K562 (cell line): ENCODE results near the gene NLGN3. TPM values are rescaled to one million over a fixed set of nuclear protein-coding genes. Genes with fewer than 3 reads are reported as not detected.

Experiments
- ARID2 ChIP-seq: fragments of 450-650 bp; IDR thresholded peaks from 2 replicates; pipeline ENCODE4 v1.6.1; 2017; ENCODE audit warnings: antibody characterized with exemption, mild to moderate bottlenecking
- C11orf30 ChIP-seq: fragments of 450-650 bp; IDR thresholded peaks from 2 replicates; pipeline ENCODE4 v1.6.1; 2016; ENCODE audit warnings: low read depth, mild to moderate bottlenecking
- CBX2 ChIP-seq: fragments of 200-600 bp; sonication (generic); IDR thresholded peaks from one replicate; pipeline ENCODE4 v1.6.1; 2012; ENCODE audit warnings: mild to moderate bottlenecking, low read length, inconsistent platforms; ENCODE audit not compliant: insufficient read depth, poor library complexity, severe bottlenecking
- CHD4 ChIP-seq: fragments of 200-600 bp; sonication (generic); IDR thresholded peaks from 3 replicates; pipeline ENCODE4 v1.6.1; 2012; ENCODE audit warnings: low read depth, mild to moderate bottlenecking, mixed read lengths, low read length, inconsistent platforms; ENCODE audit not compliant: insufficient read depth, insufficient replicate concordance, poor library complexity, severe bottlenecking
- CREBBP ChIP-seq: IDR thresholded peaks from one replicate; pipeline ENCODE4 v1.6.1; 2012; ENCODE audit warnings: low read depth, mild to moderate bottlenecking, control low read depth, inconsistent platforms, low read length
- KHSRP ChIP-seq: fragments of 450-650 bp; IDR thresholded peaks from 2 replicates; pipeline ENCODE4 v1.6.1; 2017
- LEF1 ChIP-seq: fragments of 450-650 bp; IDR thresholded peaks from 2 replicates; pipeline ENCODE4 v1.6.1; 2016; ENCODE audit warnings: mild to moderate bottlenecking
- OTX1 ChIP-seq: fragments of 450-650 bp; formaldehyde crosslinking; IDR thresholded peaks from 2 replicates; pipeline ENCODE4 v1.4.0; 2022; ENCODE audit warnings: mild to moderate bottlenecking
- POLR2G ChIP-seq: fragments of 200-400 bp; formaldehyde crosslinking; IDR thresholded peaks from 2 replicates; pipeline ENCODE4 v1.6.1; 2017; ENCODE audit warnings: low read depth, mild to moderate bottlenecking, antibody characterized with exemption, low read length, moderate library complexity
- THRAP3 ChIP-seq: fragments of 450-650 bp; IDR thresholded peaks from 2 replicates; pipeline ENCODE4 v1.6.1; 2016; ENCODE audit warnings: mild to moderate bottlenecking, inconsistent platforms, borderline replicate concordance
- ZFP36 ChIP-seq: fragments of 150-350 bp; IDR thresholded peaks from 2 replicates; pipeline ENCODE4 v1.6.1; 2018; ENCODE audit warnings: low read length, low read depth; ENCODE audit not compliant: partially characterized antibody
- ZKSCAN8 ChIP-seq: fragments of 200-800 bp; sonication (Bioruptor generic); IDR thresholded peaks from 2 replicates; pipeline ENCODE4 v1.6.1; 2016; ENCODE audit warnings: missing genetic modification characterization, missing compliant biosample characterization
- ZNF146 ChIP-seq: IDR thresholded peaks from one replicate; pipeline ENCODE4 v1.6.1; 2018; ENCODE audit warnings: missing compliant biosample characterization; ENCODE audit not compliant: unreplicated experiment
- ZNF175 ChIP-seq: fragments of 200-800 bp; sonication (Bioruptor generic); IDR thresholded peaks from 2 replicates; pipeline ENCODE4 v1.6.1; 2016; ENCODE audit warnings: low read depth, mild to moderate bottlenecking, missing genetic modification characterization, missing compliant biosample characterization
- ZNF274 ChIP-seq: IDR thresholded peaks from 2 replicates; pipeline ENCODE4 v1.6.1; 2011; ENCODE audit warnings: low read depth, mild to moderate bottlenecking, low read length, moderate library complexity, borderline replicate concordance
- ZNF584 ChIP-seq: fragments of 200-800 bp; sonication (Bioruptor generic); IDR thresholded peaks from 2 replicates; pipeline ENCODE4 v1.6.1; 2016; ENCODE audit warnings: low read depth, mild to moderate bottlenecking, missing genetic modification characterization, missing compliant biosample characterization
- polyA plus RNA-seq, 8 experiments: library from polyadenylated mRNA; depleted of rRNA in 4 of 8; stranded (reverse) in 5 of 8; unstranded in 3 of 8; fragments of >200 nt; fragmentation: Nextera tagmentation in 2 of 8; fragmentation: Illumina TruSeq in 1 of 8; extraction: Ambion mirVana in 2 of 8; extraction: Trizol in 1 of 8; gene quantifications; 2 replicates each; pipeline versions ENCODE4 v1.2.1 to v1.2.3, GENCODE V29; 2011 to 2014; ENCODE audit warnings: inconsistent platforms in 1 of 8, missing spikeins in 1 of 8
- total RNA-seq, 7 experiments: library from RNA; depleted of rRNA in 6 of 7; stranded (reverse); fragments of >200 nt in 6 of 7; fragmentation: Illumina TruSeq in 2 of 7; extraction: Trizol in 2 of 7; gene quantifications; 2 replicates each; pipeline versions ENCODE4 v1.2.1 to v1.2.3, GENCODE V29; 2011 to 2021; ENCODE audit warnings: low replicate concordance in 1 of 7
- TF ChIP-seq, protein P1 (sequence below), 2 experiments: fragments of 450-650 bp; IDR thresholded peaks; 2 replicates each; pipeline ENCODE4 v1.6.1; 2016; ENCODE audit warnings: mild to moderate bottlenecking in 2 of 2, borderline replicate concordance in 1 of 2, low read depth in 1 of 2, moderate library complexity in 1 of 2

NLGN3 gene
- total and polyA plus RNA-seq, 9 of the 15 experiments (the other 6 are each of a cell fraction or from before 2014, with no cell fraction given) = 0.03 to 0.86 (median 0.25) TPM

DNA sequence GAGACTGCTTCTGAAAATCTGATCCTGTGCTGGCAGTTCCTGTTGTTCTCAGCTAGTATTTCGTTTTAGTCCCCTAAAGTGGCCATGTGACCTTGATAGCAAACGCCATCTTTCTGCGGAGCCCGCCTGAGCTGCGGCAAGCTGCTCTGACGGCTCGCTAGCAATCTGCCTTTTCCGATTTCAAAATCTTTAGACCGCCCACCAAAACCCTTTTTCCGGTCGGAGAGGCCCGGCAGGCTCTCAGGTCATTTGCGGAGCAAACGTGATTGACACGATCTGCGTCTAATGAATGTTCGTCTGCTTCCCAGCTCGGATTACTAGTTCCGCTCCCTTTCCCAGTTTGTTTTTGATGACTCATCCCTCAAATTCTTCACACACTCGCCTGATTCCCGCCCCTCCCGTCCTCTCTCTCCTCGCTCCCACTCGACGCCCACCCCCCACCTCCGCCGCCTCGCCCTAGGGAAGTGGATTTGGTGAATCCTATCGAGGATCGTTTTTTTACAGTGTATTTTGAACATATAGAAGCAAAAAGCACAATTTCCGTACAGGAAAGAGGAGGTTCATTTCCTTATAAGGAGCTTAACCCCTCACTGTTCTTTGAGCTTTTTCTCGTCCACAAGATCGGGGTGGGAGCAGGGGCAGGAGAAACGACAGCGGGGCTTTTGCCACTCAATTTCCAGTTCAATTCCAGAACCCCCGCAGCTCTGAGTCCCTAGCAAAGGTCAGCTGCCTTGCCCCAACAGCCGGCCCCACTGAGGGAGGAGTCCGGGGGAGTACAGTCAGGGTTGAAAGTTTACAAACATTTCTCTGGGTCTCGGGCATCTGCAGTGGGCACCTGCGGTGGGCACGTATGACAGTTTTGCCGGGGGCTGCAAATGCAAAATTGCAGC, 37.5 kb downstream of the NLGN3 start (continued):
- TF ChIP-seq, protein P1, sequence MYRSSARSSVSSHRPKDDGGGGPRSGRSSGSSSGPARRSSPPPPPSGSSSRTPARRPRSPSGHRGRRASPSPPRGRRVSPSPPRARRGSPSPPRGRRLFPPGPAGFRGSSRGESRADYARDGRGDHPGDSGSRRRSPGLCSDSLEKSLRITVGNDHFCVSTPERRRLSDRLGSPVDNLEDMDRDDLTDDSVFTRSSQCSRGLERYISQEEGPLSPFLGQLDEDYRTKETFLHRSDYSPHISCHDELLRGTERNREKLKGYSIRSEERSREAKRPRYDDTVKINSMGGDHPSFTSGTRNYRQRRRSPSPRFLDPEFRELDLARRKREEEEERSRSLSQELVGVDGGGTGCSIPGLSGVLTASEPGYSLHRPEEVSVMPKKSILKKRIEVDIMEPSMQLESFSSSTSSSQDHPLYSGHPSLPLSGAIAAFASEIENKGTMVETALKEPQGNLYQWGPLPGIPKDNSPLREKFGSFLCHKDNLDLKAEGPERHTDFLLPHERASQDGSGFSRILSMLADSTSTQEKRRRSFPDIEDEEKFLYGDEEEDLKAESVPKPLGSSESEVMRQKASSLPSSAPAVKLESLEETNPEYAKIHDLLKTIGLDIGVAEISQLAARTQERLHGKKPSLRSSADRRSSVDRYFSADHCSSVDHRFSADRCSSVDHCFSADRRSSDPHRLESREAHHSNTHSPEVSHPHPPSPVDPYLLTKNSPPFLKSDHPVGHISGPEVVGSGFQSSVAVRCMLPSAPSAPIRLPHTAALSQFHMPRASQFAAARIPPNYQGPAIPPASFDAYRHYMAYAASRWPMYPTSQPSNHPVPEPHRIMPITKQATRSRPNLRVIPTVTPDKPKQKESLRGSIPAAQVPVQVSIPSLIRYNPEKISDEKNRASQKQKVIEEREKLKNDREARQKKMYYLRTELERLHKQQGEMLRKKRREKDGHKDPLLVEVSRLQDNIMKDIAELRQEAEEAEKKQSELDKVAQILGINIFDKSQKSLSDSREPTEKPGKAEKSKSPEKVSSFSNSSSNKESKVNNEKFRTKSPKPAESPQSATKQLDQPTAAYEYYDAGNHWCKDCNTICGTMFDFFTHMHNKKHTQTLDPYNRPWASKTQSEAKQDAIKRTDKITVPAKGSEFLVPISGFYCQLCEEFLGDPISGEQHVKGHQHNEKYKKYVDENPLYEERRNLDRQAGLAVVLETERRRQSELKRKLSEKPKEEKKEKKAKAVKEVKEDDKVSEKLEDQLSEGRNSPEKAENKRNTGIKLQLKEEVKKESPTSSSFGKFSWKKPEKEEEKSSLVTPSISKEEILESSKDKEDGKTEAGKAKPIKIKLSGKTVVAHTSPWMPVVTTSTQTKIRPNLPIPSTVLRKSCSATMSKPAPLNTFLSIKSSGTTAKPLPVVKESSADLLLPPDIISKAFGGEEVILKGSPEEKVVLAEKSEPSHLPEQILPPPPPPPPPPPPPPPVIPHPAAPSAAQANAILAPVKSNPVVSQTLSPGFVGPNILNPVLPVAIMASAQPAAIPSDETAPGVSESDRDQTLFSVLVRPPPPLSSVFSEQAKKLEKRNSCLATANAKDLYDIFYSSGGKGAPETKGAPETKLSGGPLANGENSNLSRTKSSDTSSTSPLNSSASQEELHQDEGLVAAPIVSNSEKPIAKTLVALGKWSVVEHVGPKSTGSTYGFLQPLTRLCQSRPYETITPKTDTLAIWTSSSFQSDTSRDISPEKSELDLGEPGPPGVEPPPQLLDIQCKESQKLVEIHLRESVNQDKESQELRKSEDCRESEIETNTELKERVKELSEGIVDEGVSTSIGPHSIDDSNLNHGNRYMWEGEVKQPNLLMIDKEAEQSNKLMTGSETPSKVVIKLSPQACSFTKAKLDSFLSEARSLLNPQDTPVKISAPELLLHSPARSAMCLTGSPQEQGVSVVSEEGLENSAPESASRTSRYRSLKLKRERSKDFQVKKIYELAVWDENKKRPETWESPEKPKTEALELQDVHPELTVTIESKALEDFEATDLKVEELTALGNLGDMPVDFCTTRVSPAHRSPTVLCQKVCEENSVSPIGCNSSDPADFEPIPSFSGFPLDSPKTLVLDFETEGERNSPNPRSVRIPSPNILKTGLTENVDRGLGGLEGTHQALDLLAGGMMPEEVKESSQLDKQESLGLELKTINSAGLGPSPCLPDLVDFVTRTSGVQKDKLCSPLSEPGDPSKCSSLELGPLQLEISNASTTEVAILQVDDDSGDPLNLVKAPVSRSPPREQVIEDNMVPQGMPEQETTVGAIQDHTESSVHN (IDR thresholded peaks at IDR 0.05; ENCODE audit: borderline replicate concordance in 1 of 2, low read depth in 1 of 2) = no peak
- TF ChIP-seq C11orf30 (peak; percentile 98), ZFP36 (no peak), KHSRP (no peak), ARID2 (no peak), CREBBP (no peak), CHD4 (no peak), OTX1 (CRISPR knock-in tag) (no peak), ZNF584 (no peak), POLR2G (peak; percentile 80), CBX2 (no peak), ZNF175 (CRISPR knock-in tag) (peak; percentile 80; the same call in 1 of the 2 replicates), ZNF274 (no peak), THRAP3 (no peak), ZKSCAN8 (CRISPR knock-in tag) (0 out of 2 replicates have a peak, but pooled peaks have one; percentile 2), ZNF146 (no peak), LEF1 (no peak)
